Esophagus muscularis mucosa (tissue), 4 donors: ENCODE data around the gene FBXW5. TPM values are rescaled to one million over a fixed set of nuclear protein-coding genes. Genes with fewer than 3 reads are reported as not detected.
A peak's percentile ranks its signal among the peaks of the same experiment; 100 is the strongest.

Experiments
- DNase-seq: peaks from one replicate; pipeline ENCODE4 v3.0.0-alpha.2; 2017; ENCODE audit errors: extremely low spot score
- H3K27ac ChIP-seq, 4 donors: fragments of 200-600 bp; sonication (generic); replicated peaks in 1 of 4; 1 replicate in 3 of 4; 2 replicates in 1 of 4; pipeline ENCODE4 v1.5.1; 2016 to 2019; ENCODE audit warnings: mild to moderate bottlenecking in 1 of 4
- H3K27me3 ChIP-seq, 4 donors: fragments of 200-600 bp; sonication (generic); one replicate each; pipeline versions ENCODE4 v1.5.1 to v1.6.0; 2016 to 2019
- H3K36me3 ChIP-seq, 4 donors: fragments of 200-600 bp; sonication (generic); one replicate each; pipeline ENCODE4 v1.5.1; 2016 to 2019
- H3K4me1 ChIP-seq, 4 donors: fragments of 200-600 bp; sonication (generic); one replicate each; pipeline ENCODE4 v1.5.1; 2016 to 2019
- H3K4me3 ChIP-seq, 4 donors: fragments of 200-600 bp; sonication (generic); 1 replicate in 2 of 4; 2 replicates in 2 of 4; pipeline ENCODE4 v1.5.1; 2016 to 2019; ENCODE audit warnings: mild to moderate bottlenecking in 4 of 4, moderate library complexity in 1 of 4
- H3K9me3 ChIP-seq, 4 donors: fragments of 200-600 bp; sonication (generic); 1 replicate in 3 of 4; 2 replicates in 1 of 4; pipeline ENCODE4 v1.5.1; 2016 to 2019
- CTCF ChIP-seq, 3 experiments: fragments of 200-600 bp in 2 of 3; fragments of 450-650 bp in 1 of 3; sonication (generic) in 2 of 3; IDR thresholded peaks; one replicate each; pipeline ENCODE4 v1.5.1; 2017 to 2019; ENCODE audit warnings: antibody characterized with exemption in 3 of 3, mild to moderate bottlenecking in 2 of 3, moderate library complexity in 1 of 3
- EP300 ChIP-seq: sonication (generic); formaldehyde crosslinking; IDR thresholded peaks from one replicate; pipeline ENCODE4 v1.6.1; 2017; ENCODE audit warnings: antibody characterized with exemption
- POLR2A ChIP-seq: fragments of 450-650 bp; IDR thresholded peaks from one replicate; pipeline ENCODE4 v1.6.1; 2017; ENCODE audit warnings: antibody characterized with exemption, moderate library complexity, mild to moderate bottlenecking, low read depth
- POLR2AphosphoS5 ChIP-seq, 2 donors: sonication (generic); formaldehyde crosslinking; IDR thresholded peaks; one replicate each; pipeline ENCODE4 v1.6.1; 2017; ENCODE audit warnings: antibody characterized with exemption in 2 of 2
- WGBS: methylation state at CpG from one replicate; pipeline ENCODE4 v1.1.5; 2018; 5-methylcytosine and 5-hydroxymethylcytosine counted together
- intact Hi-C: fragments of 100-400 bp; cut with DNase I; formaldehyde crosslinking; loops from one replicate; pipeline ENCODE4 v1.15.1; 2023
- total RNA-seq, 4 donors: library from RNA; depleted of rRNA; stranded (reverse); fragments of >200 nt; gene quantifications; one replicate each; pipeline versions ENCODE4 v1.1.0 to v1.2.1, GENCODE V29; 2016

FBXW5 gene
- total RNA-seq, 4 donors from 2014 or later, result 238 to 303 (median 267) TPM

- TF ChIP-seq CTCF (IDR thresholded peaks at IDR 0.05) (no peak), POLR2A (no peak), EP300 (no peak), POLR2AphosphoS5 (IDR thresholded peaks at IDR 0.05) (no peak)
- H3K4me3 ChIP-seq, result no peak overlapping the region
- H3K4me1 ChIP-seq, result peaks cover 17 to 34% (median 23%) of the 10 kb centered on the region in 4 donors
- H3K27me3 ChIP-seq, result peaks cover 0 to 85% (median 17%) of the 10 kb centered on the region in 4 donors
- intact Hi-C loops, result no loop called here
- H3K9me3 ChIP-seq, result no peaks in the 10 kb centered on the region
- 86% methylated on average over 11 of the region's 11 CpGs for WGBS
- no peaks in the 10 kb centered on the region for H3K36me3 ChIP-seq
- DNase-seq, result no peak
- H3K27ac ChIP-seq, result no peak overlapping the region
These were observed 39.2 kb upstream of the FBXW5 start for GRCh38 chr9:136983656-136984314.

GRCh38 chr9:136983167-136983566 lies 38.6 kb upstream of the FBXW5 start:
- no peaks in the 10 kb centered on the region for H3K9me3 ChIP-seq
- WGBS, result 95% methylated on average over 4 of the region's 9 CpGs
- H3K4me1 ChIP-seq, result peaks cover 23 to 34% (median 29%) of the 10 kb centered on the region in 4 donors
- H3K27me3 ChIP-seq, result peaks cover 0 to 86% (median 17%) of the 10 kb centered on the region in 4 donors
- H3K27ac ChIP-seq, result no peak overlapping the region
- TF ChIP-seq POLR2A, result no peak
- TF ChIP-seq EP300, result no peak
- no peak for TF ChIP-seq POLR2AphosphoS5 (IDR thresholded peaks at IDR 0.05)
- no peak for TF ChIP-seq CTCF (IDR thresholded peaks at IDR 0.05)
- no peak for DNase-seq
- intact Hi-C loops, result no loop called here
- no peaks in the 10 kb centered on the region for H3K36me3 ChIP-seq
- no peak overlapping the region for H3K4me3 ChIP-seq

- Histone ChIP-seq H3K9me3 (no peaks in the 10 kb centered on the region), H3K36me3 (no peaks in the 10 kb centered on the region), H3K27me3 (peaks cover 0 to 81% (median 17%) of the 10 kb centered on the region in 4 donors), H3K4me3 (no peak within 1 kb of the TSS), H3K4me1 (peaks cover 30 to 42% (median 36%) of the 10 kb centered on the region in 4 donors), H3K27ac (peak within 1 kb of the TSS in 2 of 4 donors; percentile 28 to 65)
- DNase-seq, result no peak
- TF ChIP-seq EP300, result no peak
- no peak for TF ChIP-seq POLR2A
- no peak for TF ChIP-seq CTCF (IDR thresholded peaks at IDR 0.05)
- TF ChIP-seq POLR2AphosphoS5 (IDR thresholded peaks at IDR 0.05), result no peak
- 93% methylated on average over 10 of the region's 18 CpGs for WGBS
- intact Hi-C loops, result no loop called here
These were observed 37.9 kb upstream of the FBXW5 start, which contains the start of gene LCNL1 for GRCh38 chr9:136982232-136983051. LCNL1 (plus strand) TSS chr9:136982993; CDS start chr9:136983587, 594 bp downstream.

- H3K27me3 ChIP-seq, result peaks cover 0 to 73% (median 17%) of the 10 kb centered on the region in 4 donors
- peaks cover 35 to 49% (median 43%) of the 10 kb centered on the region in 4 donors for H3K4me1 ChIP-seq
- TF ChIP-seq POLR2A (no peak), EP300 (no peak), POLR2AphosphoS5 (IDR thresholded peaks at IDR 0.05) (no peak), CTCF (IDR thresholded peaks at IDR 0.05) (no peak)
- intact Hi-C loops, result no loop called here
- H3K4me3 ChIP-seq, result no peak overlapping the region
- 61% methylated on average over 13 of the region's 17 CpGs for WGBS
- DNase-seq, result no peak
- H3K36me3 ChIP-seq, result no peaks in the 10 kb centered on the region
- H3K27ac ChIP-seq, result peak overlapping the region in 2 of 4 donors; percentile 49 to 65
- no peaks in the 10 kb centered on the region for H3K9me3 ChIP-seq
These were observed 37.2 kb upstream of the FBXW5 start for GRCh38 chr9:136981588-136982231.
